Prostate gland (tissue), 2 donors: ENCODE data around the gene TOR1AIP1. TPM values are rescaled to one million over a fixed set of nuclear protein-coding genes. Genes with fewer than 3 reads are reported as not detected.
"Not testable (repeated sequence)": the region's sequence is repeated elsewhere in the genome, so short reads cannot be mapped to it uniquely, and the experiment has no call there.

Experiments used
- DNase-seq: peaks from one replicate; pipeline ENCODE4 v3.0.0-alpha.2; 2019; ENCODE audit warnings: low spot score
- H3K27ac ChIP-seq, 2 donors: fragments of 200-600 bp; sonication (generic); 2 replicates each; pipeline ENCODE4 v1.5.1; 2017 to 2019
- H3K27me3 ChIP-seq: fragments of 200-600 bp; sonication (generic); replicated peaks from 2 replicates; pipeline ENCODE4 v1.5.1; 2019; ENCODE audit not compliant: insufficient read depth
- H3K36me3 ChIP-seq, 2 donors: fragments of 200-600 bp; sonication (generic); 1 replicate in 1 of 2; 2 replicates in 1 of 2; pipeline versions ENCODE4 v1.5.1 to v1.8.1; 2017 to 2019
- H3K4me1 ChIP-seq: fragments of 200-600 bp; sonication (generic); replicated peaks from 2 replicates; pipeline ENCODE4 v1.5.1; 2019
- H3K4me3 ChIP-seq, 2 donors: fragments of 200-600 bp; sonication (generic); 2 replicates each; pipeline ENCODE4 v1.5.1; 2017 to 2019
- H3K9me3 ChIP-seq: fragments of 200-600 bp; sonication (generic); 2 replicates; pipeline ENCODE4 v1.5.1; 2017
- POLR2A ChIP-seq: fragments of 450-650 bp; IDR thresholded peaks from one replicate; pipeline ENCODE4 v1.6.1; 2016; ENCODE audit warnings: antibody characterized with exemption, mild to moderate bottlenecking
- POLR2AphosphoS5 ChIP-seq: sonication (generic); formaldehyde crosslinking; IDR thresholded peaks from one replicate; pipeline ENCODE4 v1.6.1; 2017; ENCODE audit warnings: antibody characterized with exemption
- WGBS: methylation state at CpG from one replicate; pipeline ENCODE4 v1.1.5; 2018; 5-methylcytosine and 5-hydroxymethylcytosine counted together
- intact Hi-C: fragments of 100-400 bp; cut with DNase I; formaldehyde crosslinking; loops from one replicate; pipeline ENCODE4 v1.14.2; 2022
- total RNA-seq, 2 donors: library from RNA; depleted of rRNA; stranded (reverse); fragments of >200 nt; gene quantifications; one replicate each; pipeline ENCODE4 v1.1.0, GENCODE V29; 2016
- TF ChIP-seq, protein P1 (sequence below), 4 experiments: fragments of 200-600 bp in 2 of 4; fragments of 450-650 bp in 2 of 4; sonication (generic) in 2 of 4; IDR thresholded peaks; 1 replicate in 3 of 4; 2 replicates in 1 of 4; pipeline ENCODE4 v1.5.1; 2016 to 2019; ENCODE audit warnings: antibody characterized with exemption in 4 of 4, mild to moderate bottlenecking in 2 of 4, moderate library complexity in 2 of 4

TOR1AIP1 gene, protein sequence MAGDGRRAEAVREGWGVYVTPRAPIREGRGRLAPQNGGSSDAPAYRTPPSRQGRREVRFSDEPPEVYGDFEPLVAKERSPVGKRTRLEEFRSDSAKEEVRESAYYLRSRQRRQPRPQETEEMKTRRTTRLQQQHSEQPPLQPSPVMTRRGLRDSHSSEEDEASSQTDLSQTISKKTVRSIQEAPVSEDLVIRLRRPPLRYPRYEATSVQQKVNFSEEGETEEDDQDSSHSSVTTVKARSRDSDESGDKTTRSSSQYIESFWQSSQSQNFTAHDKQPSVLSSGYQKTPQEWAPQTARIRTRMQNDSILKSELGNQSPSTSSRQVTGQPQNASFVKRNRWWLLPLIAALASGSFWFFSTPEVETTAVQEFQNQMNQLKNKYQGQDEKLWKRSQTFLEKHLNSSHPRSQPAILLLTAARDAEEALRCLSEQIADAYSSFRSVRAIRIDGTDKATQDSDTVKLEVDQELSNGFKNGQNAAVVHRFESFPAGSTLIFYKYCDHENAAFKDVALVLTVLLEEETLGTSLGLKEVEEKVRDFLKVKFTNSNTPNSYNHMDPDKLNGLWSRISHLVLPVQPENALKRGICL
- total RNA-seq: 10 to 100 TPM; 81.7 to 86.4 TPM

DNA sequence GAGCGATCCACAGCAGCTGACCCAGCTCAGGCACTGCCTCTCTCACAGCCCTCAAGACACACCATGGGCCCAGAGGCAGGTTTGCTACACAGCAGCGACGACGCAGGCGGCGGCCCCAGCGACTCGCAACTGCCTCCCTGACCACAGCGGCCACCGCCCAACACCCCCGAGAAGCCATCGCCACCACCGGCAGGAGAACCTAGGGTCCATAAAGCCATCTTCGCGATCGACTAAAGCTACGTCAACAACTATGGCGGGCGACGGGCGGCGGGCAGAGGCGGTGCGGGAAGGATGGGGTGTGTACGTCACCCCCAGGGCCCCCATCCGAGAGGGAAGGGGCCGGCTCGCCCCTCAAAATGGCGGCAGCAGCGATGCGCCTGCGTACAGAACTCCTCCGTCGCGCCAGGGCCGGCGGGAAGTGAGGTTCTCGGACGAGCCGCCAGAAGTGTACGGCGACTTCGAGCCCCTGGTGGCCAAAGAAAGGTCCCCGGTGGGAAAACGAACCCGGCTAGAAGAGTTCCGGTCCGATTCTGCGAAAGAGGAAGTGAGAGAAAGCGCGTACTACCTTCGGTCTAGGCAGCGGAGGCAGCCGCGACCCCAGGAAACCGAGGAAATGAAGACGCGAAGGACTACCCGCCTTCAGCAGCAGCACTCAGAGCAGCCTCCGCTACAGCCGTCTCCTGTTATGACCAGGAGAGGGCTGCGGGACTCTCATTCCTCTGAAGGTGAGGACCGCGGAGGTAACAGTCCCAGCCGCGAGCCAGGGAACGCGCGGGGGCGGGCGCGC lies at the start of gene TOR1AIP1:
Gene TOR1AIP1, plus strand, starts transcription at position 33 of the 787 bp plus-strand sequence. Its CDS starts 218 bp downstream, at position 251.
- Histone ChIP-seq H3K4me3 (peak within 1 kb of the TSS; percentile 72 to 79), H3K27ac (peak within 1 kb of the TSS; percentile 99 to 100), H3K4me1 (no peaks in the 10 kb centered on the region), H3K36me3 (no peaks in the 10 kb centered on the region), H3K9me3 (no peaks in the 10 kb centered on the region), H3K27me3 (no peaks in the 10 kb centered on the region)
- peak; percentile 97 for DNase-seq
- TF ChIP-seq, protein P1, sequence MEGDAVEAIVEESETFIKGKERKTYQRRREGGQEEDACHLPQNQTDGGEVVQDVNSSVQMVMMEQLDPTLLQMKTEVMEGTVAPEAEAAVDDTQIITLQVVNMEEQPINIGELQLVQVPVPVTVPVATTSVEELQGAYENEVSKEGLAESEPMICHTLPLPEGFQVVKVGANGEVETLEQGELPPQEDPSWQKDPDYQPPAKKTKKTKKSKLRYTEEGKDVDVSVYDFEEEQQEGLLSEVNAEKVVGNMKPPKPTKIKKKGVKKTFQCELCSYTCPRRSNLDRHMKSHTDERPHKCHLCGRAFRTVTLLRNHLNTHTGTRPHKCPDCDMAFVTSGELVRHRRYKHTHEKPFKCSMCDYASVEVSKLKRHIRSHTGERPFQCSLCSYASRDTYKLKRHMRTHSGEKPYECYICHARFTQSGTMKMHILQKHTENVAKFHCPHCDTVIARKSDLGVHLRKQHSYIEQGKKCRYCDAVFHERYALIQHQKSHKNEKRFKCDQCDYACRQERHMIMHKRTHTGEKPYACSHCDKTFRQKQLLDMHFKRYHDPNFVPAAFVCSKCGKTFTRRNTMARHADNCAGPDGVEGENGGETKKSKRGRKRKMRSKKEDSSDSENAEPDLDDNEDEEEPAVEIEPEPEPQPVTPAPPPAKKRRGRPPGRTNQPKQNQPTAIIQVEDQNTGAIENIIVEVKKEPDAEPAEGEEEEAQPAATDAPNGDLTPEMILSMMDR (IDR thresholded peaks at IDR 0.05): peak; percentile 29 to 87 (median 58)
- TF ChIP-seq POLR2A (peak; percentile 77), POLR2AphosphoS5 (peak; percentile 93)
- WGBS: under 1% methylated on average over 65 of the region's 72 CpGs
- intact Hi-C loops: loop anchor here (5.0 kb wide), 1 partner anchor 290 kb away; no protein-coding TSS in a partner anchor

DNA sequence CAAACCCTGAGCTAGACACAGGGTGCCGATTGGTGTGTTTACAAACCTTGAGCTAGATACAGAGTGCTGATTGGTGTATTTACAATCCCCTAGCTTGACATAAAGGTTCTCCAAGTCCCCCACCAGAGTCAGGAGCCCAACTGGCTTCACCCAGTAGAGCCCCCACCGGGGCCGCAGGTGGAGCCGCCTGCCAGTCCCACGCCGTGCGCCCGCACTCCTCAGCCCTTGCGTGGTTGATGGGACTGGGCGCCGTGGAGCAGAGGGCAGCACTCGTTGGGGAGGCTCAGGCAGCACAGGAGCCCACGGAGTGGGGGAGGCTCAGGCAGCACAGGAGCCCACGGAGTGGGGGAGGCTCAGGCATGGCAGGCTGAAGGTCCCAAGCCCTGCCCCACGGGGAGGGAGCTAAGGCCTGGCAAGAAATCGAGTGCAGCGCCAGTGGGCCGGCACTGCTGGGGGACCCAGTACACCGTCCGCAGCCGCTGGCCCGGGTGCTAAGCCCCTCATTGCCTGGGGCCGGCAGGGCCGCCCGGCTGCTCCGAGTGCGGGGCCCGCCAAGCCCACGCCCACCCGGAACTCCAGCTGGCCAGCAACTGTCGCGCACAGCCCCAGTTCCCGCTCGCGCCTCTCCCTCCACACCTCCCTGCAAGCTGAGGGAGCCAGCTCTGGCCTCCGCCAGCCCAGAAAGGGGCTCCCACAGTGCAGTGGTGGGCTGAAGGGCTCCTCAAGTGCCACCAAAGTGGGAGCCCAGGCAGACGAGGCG lies 45.2 kb upstream of the TOR1AIP1 start:
- DNase-seq, H3K36me3 ChIP-seq, H3K27me3 ChIP-seq, H3K4me1 ChIP-seq, H3K27ac ChIP-seq, intact Hi-C loops, H3K4me3 ChIP-seq, H3K9me3 ChIP-seq: not testable (repeated sequence)
- 98% methylated on average over 32 of the region's 38 CpGs for WGBS

- DNase-seq: no peak
- Histone ChIP-seq H3K4me1 (no peaks in the 10 kb centered on the region), H3K36me3 (no peaks in the 10 kb centered on the region), H3K9me3 (no peaks in the 10 kb centered on the region), H3K27ac (no peak overlapping the region), H3K4me3 (no peak overlapping the region), H3K27me3 (no peaks in the 10 kb centered on the region)
- 31% methylated on average over 3 of the region's 3 CpGs for WGBS
- intact Hi-C loops: no loop called here
- TF ChIP-seq, protein P1 (IDR thresholded peaks at IDR 0.05): no peak
- TF ChIP-seq POLR2A (no peak), POLR2AphosphoS5 (no peak)
Measured at GRCh38 chr1:179840107-179840506, 42.0 kb upstream of the TOR1AIP1 start.

- 92% methylated on average over 3 of the region's 3 CpGs for WGBS
- intact Hi-C loops: no loop called here
- Histone ChIP-seq H3K4me1 (no peaks in the 10 kb centered on the region), H3K4me3 (no peak overlapping the region), H3K27ac (no peak overlapping the region), H3K9me3 (no peaks in the 10 kb centered on the region), H3K27me3 (no peaks in the 10 kb centered on the region), H3K36me3 (peaks cover 0 to 3% of the 10 kb centered on the region in 2 donors)
- TF ChIP-seq POLR2A: no peak
- TF ChIP-seq POLR2AphosphoS5: no peak
- DNase-seq: no peak
Measured at GRCh38 chr1:179848233-179848632, 33.9 kb upstream of the TOR1AIP1 start.

DNA sequence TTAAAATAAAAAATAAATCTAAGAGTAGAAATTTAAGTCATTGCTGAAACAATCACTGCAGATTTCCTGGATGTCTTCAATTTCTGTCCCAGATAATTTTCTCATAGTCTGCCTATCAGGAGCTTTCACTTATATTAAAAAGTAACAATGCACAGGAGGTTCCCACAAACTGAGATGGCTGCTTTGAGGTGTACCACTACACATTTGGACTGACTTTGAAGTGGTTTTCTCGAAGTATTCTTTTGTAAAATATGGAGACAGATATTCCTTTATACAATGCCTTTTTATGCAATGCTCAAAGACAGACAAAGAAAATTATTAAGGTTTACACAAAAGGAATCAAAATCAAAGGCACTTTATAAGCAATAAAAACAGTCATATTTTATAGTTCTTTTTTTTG lies 29.0 kb upstream of the TOR1AIP1 start:
- no peak for TF ChIP-seq POLR2A
- TF ChIP-seq, protein P1 (IDR thresholded peaks at IDR 0.05): no peak
- Histone ChIP-seq H3K4me3 (no peak overlapping the region), H3K4me1 (no peaks in the 10 kb centered on the region), H3K36me3 (peaks cover 0 to 3% of the 10 kb centered on the region in 2 donors), H3K27me3 (no peaks in the 10 kb centered on the region), H3K9me3 (no peaks in the 10 kb centered on the region), H3K27ac (no peak overlapping the region)
- 69% methylated on average over 1 of the region's 1 CpG for WGBS
- DNase-seq: no peak
- intact Hi-C loops: no loop called here

- WGBS: 94% methylated on average over 4 of the region's 4 CpGs
Measured at GRCh38 chr1:179855831-179856230, 26.3 kb upstream of the TOR1AIP1 start.

More at GRCh38 chr1:179855831-179856230, 26.3 kb upstream of the TOR1AIP1 start:
- intact Hi-C loops, H3K9me3 ChIP-seq, H3K4me1 ChIP-seq, H3K27me3 ChIP-seq, H3K27ac ChIP-seq, H3K4me3 ChIP-seq, H3K36me3 ChIP-seq, DNase-seq: not testable (repeated sequence)
